ENCODE measurements around the gene UHMK1.

DNA sequence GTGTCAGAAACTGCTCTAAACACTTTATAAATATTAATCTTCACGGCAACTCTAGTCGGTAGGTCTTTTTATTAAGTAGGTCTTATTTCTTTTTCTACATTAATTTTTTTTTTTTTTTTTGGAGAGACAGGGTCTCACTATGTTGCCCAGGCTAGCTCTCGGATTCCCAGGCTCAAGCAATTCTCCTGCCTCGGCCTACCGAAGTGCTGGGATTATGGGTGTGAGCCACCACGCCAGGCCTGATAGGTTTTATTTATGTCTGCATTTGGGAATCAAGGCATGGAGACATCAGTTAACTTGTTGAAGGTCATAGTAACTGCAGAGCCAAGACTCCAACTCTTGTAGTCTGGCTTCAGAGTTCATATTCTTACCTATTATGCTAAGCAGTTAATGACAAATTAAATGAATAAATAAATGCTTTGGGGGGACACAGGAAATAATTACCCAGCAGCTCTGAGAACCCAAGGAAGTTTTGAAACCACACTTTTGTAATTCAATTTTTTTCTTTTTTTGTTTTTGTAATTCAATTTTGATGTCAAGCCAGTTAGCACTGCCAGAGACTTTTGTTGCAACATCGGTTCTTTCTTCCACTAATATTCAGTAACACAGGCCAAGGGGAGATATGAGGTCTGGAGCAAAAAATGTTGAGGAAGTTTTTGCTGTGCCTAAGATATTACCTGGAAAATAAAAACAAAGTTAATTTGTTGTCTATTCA, 54.5 kb downstream of the UHMK1 start:
- TF ChIP-seq, protein P1, sequence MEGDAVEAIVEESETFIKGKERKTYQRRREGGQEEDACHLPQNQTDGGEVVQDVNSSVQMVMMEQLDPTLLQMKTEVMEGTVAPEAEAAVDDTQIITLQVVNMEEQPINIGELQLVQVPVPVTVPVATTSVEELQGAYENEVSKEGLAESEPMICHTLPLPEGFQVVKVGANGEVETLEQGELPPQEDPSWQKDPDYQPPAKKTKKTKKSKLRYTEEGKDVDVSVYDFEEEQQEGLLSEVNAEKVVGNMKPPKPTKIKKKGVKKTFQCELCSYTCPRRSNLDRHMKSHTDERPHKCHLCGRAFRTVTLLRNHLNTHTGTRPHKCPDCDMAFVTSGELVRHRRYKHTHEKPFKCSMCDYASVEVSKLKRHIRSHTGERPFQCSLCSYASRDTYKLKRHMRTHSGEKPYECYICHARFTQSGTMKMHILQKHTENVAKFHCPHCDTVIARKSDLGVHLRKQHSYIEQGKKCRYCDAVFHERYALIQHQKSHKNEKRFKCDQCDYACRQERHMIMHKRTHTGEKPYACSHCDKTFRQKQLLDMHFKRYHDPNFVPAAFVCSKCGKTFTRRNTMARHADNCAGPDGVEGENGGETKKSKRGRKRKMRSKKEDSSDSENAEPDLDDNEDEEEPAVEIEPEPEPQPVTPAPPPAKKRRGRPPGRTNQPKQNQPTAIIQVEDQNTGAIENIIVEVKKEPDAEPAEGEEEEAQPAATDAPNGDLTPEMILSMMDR (conservative IDR thresholded peaks at IDR 0.05 in 1 of 2, IDR thresholded peaks at IDR 0.05 in 1 of 2; ENCODE audit: low read depth in 1 of 2, low read length in 2 of 2), result no peak
- no peak for TF ChIP-seq EZH2 (IDR thresholded peaks at IDR 0.05; ENCODE audit: low read length, missing control alignments)

All from fibroblast of lung (primary cell).